Dedifferentiated amniotic fluid mesenchymal stem cell (primary cell): ENCODE data around the gene KRTAP19-8.

ENCODE experiments used
- DNase-seq: peaks from one replicate; pipeline ENCODE4 v3.0.0-alpha.2; 2016; ENCODE audit errors: extremely low spot score

Gene KRTAP19-8

DNA sequence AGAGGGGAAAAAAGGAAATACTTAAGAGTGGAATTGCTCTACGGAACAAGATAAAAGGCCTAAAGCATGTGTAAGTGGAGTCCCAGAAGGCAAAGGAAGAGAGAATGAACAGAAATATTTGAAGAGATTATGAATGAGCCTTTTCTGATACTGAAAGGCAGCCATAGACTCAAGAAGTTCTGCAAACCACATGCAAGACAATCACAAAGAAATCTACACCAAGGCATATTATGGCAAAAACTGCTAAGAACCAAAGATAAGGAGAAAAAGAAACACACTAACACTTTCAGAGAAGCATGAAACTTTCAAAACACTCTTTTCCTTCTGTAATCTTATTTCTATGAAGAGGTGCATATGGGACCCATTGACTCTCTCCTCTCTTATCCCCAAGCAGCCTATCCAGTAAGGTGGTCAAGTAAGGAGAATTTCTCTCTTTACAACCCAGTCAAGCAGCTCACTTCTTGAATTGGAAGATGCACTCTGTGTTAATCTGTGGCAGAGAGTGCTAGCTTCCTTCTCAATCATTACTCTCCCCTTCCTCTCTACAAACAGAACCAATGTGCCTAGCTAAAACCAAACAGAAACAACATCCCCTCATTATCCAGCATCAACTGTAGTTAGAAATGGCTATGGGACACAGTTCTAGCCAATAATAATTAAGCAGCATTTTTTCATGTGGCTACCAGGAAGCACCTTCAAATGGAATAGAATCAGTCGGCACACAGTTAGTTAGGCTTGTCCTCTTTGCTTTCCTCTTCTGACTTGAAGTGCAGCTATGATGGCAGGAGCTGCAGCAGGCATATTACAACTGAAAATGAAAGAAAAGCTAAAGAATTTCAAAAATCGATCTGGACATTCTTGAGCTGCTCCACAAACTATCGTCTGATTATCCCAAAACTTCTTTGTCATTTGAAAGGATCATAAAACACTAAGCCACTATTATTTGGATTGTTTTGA, 25.9 kb downstream of the KRTAP19-8 start:
- no peak for DNase-seq

DNA sequence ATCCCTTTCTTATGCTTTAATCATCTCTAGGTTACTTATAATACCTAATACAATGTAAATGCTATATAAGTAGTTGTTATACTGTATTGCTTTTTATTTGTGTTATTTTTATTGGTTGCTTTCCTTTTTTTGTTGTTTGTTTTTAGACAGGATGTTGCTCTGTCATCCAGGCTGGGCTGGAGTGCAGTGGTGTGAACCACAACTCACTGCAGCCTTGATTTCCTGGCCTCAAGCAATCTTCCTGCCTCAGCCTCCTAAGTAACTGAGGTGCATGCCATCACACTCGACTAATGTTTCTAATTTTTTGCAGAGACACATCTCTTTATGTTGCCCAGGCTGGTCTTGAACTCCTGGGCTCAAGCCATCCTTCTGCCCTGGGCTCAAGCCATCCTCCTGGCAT, 26.9 kb downstream of the KRTAP19-8 start:
- no peak for DNase-seq

DNA sequence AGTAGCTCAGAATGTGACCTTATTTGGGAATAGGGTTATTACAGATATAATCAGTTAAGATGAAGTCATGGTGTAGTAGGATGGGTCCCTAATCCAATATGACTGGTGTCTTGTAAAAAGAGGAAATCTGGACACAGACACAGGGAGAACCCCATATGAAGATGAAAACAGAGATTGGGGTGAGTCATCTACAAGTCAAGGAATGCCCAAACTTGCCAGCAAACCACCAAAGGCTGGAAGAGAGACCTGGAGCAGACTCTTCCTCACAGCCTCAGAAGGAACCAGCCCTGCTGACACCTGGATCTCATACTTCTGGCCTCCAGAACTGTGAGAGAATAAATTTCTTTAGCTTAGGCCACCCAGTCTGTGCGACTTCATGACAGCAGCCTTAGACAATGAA, 29.9 kb downstream of the KRTAP19-8 start:
- no peak for DNase-seq

DNA sequence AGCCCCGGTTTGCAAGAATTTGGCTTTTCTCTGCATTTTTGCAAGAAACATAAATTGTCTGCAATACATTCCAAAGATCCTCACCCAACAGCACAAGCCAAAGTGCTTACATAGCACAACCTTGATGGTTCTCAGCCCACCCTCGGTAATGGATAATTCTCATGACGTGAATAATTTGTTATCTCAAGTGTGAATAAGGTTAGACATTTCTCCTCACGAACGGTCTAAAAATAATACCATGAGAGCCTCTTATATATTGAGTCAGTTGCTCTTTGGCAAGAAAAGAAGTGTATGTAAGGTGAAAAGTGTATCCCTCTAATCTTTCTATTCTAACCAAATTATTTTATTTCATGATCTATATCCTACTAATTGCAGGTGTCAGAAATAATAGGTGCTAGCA, 33.3 kb downstream of the KRTAP19-8 start:
- no peak for DNase-seq

DNA sequence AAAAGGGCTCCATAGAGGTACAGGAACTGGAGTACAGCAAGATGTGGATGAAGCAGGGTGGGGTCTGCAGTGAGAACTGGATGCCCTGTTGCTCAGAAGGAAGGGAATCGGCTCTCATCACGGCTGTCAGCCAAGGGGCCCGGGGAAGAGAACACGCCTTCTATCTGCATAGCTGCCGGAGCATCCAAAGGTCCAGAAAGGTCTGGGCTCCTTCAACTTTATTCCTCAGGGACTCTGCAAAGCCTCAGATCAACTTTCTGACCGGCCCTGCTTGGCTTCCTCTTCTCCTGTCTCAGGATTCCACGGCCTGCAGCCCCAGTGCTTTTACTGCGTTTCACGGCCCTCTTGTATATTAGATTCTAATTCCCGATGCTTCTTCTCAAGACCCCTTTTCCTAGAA, 34.8 kb downstream of the KRTAP19-8 start:
- no peak for DNase-seq

DNA sequence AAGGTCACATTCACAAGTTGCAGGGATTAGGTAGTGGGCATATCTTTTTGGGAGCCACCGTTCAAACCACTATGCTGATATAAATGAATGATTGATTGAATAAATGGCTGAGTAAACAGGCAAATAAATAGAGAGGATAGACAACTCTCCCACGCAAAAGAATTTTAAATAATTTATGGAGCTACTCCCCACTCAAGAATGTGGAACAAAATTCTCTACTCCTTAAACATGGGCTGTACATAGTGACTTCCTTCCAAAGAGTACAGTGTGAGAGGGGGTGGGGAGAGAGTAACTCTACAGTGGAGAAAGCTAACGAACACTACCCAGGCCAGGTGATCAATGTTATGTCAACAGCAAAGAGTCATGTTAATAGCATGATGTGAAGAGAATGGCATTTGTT, 40.7 kb downstream of the KRTAP19-8 start:
- no peak for DNase-seq

DNA sequence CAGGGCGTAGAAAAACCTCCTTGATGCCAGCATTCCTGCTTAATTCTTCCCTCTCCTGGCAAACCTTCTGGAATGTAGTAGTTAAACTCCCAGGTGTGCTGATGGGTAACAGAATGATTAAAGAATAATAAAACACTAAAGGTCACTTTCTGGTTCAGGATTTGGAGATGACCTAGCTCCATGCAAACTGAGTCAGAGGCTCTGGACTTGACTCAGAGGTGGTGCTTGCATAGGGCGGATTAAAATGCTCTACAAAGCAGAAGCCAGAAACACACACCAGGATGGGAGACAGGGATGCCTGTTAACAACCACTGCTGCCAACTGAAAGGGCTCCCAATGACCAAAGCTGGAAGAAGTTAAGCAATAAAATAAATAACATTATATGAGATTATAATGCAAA, 41.5 kb downstream of the KRTAP19-8 start:
- DNase-seq, result no peak

DNA sequence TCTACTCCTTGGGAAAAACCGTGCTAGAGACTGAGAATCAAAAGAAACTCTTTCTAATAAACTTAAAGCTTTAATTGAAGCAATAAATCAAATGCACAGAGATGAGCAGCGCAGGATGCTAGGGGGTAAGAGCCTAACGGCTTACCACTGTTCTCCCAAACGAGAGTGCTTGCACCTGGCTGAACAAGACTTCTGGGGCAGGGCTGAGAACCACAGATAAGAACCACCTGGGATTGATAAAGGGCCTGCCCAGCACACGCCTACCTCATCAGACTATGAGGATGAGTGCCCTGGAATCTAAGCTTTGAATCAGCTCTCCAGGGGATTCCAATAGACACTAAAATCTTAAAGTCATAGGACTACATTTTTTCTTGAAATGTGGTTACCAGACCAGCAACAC, 43.3 kb downstream of the KRTAP19-8 start:
- no peak for DNase-seq

DNA sequence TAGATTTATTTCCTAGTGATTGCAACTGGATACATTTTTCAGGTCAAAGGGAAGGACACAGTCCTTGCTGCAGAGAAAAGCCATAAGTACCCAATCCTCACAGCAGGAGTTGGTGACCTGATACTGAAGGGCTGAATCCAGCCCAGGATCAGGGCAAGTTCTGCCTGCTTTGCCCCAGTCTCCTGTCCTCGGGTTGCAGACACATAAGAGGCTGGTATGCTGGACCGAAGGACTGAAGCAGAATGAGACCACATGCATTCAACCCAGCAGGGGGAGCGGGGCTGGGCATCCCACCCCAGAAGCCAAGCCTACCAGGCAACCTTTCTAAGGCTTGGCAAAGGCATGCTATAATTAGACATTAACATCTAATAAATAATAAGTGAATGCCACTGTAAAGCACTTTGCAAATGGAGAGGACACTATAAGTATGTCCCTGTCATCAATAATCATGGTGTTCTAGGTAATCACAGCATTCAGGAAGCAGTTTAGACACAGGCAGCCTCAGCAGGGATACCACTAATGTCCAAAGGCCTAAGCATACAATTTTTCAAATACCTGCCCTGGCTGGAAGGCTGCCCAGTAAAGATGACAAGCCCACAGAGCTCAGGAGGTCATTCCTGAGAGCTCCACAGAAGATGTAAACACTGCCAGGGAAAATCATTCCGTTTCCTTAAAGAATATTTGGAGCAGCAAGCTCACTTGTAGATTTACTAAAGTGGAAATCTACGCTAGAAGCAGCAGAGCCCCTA, 47.6 kb downstream of the KRTAP19-8 start:
- no peak for DNase-seq

DNA sequence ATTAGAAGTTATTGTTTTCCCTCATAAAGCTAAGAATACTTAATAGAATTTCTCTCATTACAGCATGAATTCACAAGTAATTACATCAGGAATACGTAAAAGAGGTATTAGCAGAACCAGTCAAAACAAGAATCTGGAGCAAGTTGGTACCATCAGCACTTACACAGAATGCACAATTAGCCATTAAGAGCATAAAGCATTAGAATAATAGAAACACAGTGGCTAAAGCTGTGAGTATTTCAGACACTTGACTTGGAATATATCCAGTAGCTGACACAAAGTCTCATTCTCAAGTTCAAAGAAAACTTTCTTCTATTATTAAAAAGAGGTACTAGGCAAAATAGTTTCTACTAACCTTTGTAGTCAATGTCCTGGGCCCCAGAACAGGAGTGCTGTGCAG, 49.6 kb downstream of the KRTAP19-8 start:
- DNase-seq, result no peak
